Calu3 (cell line): ENCODE results near the gene PHOX2A. TPM values are rescaled to one million over a fixed set of nuclear protein-coding genes. Genes with fewer than 3 reads are reported as not detected.

Experiments
- BruUV-seq: library from RNA; stranded (reverse); fragments of 400-500 nt; replicated peaks from 2 replicates; lab custom pipeline; 2021; lab: Mats Ljungman, UMichigan
- CTCF ChIA-PET: fragments of 300-600 bp; sonication (Branson Sonifier 250); formaldehyde crosslinking; loops from one replicate; lab custom pipeline; 2022; ENCODE audit warnings: antibody characterized with exemption; lab: Charles Lee
- DNase-seq: peaks from one replicate; pipeline ENCODE4 v3.0.0; 2022
- H3K27ac Mint-ChIP-seq: one replicate; pipeline ENCODE4 v1.8.0; 2022; ENCODE audit warnings: mixed read lengths; ENCODE audit not compliant: unreplicated experiment
- H3K27me3 Mint-ChIP-seq: one replicate; pipeline ENCODE4 v1.8.0; 2022; ENCODE audit warnings: mixed read lengths; ENCODE audit not compliant: unreplicated experiment
- H3K36me3 Mint-ChIP-seq: one replicate; pipeline ENCODE4 v1.8.0; 2022; ENCODE audit warnings: mild to moderate bottlenecking, moderate library complexity, mixed read lengths; ENCODE audit not compliant: insufficient read depth, unreplicated experiment
- H3K4me1 Mint-ChIP-seq: one replicate; pipeline ENCODE4 v1.8.0; 2022; ENCODE audit warnings: mild to moderate bottlenecking, low read depth, mixed read lengths; ENCODE audit not compliant: unreplicated experiment
- H3K4me3 Mint-ChIP-seq: one replicate; pipeline ENCODE4 v1.8.0; 2022; ENCODE audit warnings: mild to moderate bottlenecking, low read depth, moderate library complexity, mixed read lengths; ENCODE audit not compliant: unreplicated experiment
- H3K9me3 Mint-ChIP-seq: one replicate; pipeline ENCODE4 v1.8.0; 2022; ENCODE audit warnings: low read depth, mixed read lengths; ENCODE audit not compliant: unreplicated experiment
- intact Hi-C: fragments of 100-400 bp; cut with micrococcal nuclease; formaldehyde crosslinking; loops from one replicate; pipeline ENCODE4 v1.10.0; 2022; ENCODE audit not compliant: unreplicated experiment
- total RNA-seq: library from RNA; stranded (reverse); gene quantifications from 2 replicates; pipeline ENCODE4 v1.2.3, GENCODE V29; 2022
- TF ChIP-seq, protein P1 (sequence below): fragments of 200-600 bp; IDR thresholded peaks from one replicate; pipeline ENCODE4 v1.8.0; 2022; ENCODE audit warnings: antibody characterized with exemption; ENCODE audit not compliant: unreplicated experiment

Gene PHOX2A
- total RNA-seq, 1 experiment from 2014 or later: not detected

DNA sequence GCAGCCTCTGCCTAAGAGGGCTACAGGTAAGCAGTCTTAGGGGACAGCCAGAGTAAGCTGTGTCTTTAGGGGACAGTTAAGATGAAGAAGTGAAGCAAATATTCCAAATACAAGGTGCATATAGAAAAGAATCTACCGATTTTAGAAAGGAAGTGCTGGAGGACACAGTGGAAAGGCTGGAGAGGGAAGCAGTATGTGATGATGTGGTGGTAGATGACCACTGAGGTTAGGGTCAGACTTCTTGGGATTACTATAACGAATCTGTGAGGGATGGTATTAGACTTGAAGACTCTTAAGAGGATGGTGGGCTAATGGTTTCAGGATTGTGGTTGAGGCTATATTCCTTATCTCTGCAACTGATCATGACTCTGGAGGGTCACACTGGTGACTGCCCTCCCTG is 40.0 kb upstream of the PHOX2A start:
- TF ChIP-seq, protein P1, sequence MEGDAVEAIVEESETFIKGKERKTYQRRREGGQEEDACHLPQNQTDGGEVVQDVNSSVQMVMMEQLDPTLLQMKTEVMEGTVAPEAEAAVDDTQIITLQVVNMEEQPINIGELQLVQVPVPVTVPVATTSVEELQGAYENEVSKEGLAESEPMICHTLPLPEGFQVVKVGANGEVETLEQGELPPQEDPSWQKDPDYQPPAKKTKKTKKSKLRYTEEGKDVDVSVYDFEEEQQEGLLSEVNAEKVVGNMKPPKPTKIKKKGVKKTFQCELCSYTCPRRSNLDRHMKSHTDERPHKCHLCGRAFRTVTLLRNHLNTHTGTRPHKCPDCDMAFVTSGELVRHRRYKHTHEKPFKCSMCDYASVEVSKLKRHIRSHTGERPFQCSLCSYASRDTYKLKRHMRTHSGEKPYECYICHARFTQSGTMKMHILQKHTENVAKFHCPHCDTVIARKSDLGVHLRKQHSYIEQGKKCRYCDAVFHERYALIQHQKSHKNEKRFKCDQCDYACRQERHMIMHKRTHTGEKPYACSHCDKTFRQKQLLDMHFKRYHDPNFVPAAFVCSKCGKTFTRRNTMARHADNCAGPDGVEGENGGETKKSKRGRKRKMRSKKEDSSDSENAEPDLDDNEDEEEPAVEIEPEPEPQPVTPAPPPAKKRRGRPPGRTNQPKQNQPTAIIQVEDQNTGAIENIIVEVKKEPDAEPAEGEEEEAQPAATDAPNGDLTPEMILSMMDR: no peak
- no TSS peak for BruUV-seq
- no peak for DNase-seq
- Mint-ChIP-seq H3K27ac (no peak overlapping the region), H3K9me3 (peaks cover 4% of the 10 kb centered on the region), H3K36me3 (no peaks in the 10 kb centered on the region), H3K27me3 (peaks cover 22% of the 10 kb centered on the region), H3K4me3 (no peak overlapping the region), H3K4me1 (no peaks in the 10 kb centered on the region)
- CTCF ChIA-PET: no interaction called here
- intact Hi-C loops: no loop called here

DNA sequence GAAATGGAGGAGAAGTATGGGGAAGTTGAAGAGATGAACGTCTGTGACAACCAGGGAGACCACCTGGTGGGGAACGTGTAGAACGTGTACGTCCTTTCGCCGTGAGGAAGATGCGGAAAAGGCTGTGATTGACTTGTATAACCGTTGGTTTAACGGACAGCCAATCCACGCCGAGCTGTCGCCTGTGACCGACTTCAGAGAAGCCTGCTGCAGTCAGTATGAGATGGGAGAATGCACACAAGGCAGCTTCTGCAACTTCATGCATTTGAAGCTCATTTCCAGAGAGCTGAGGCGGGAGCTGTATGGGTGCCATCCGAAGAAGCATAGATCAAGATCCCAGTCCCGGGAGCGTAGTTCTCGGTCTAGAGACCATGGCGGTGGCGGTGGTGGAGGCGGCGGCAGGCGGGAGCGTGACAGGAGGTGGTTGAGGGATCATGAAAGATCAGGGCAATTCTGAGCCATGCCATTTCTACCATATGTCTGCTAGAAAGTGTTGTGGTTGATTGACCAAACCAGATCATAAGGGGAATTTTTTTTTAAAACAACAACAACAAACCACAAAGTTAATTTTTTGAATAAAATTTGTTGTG is 36.8 kb upstream of the PHOX2A start:
- BruUV-seq: no TSS peak
- H3K4me3 Mint-ChIP-seq: no peak overlapping the region
- H3K27me3 Mint-ChIP-seq: peaks cover 22% of the 10 kb centered on the region
- DNase-seq: no peak
- H3K36me3 Mint-ChIP-seq: no peaks in the 10 kb centered on the region
- peaks cover 4% of the 10 kb centered on the region for H3K9me3 Mint-ChIP-seq
- TF ChIP-seq, protein P1: no peak
- intact Hi-C loops: no loop called here
- CTCF ChIA-PET: no interaction called here
- no peaks in the 10 kb centered on the region for H3K4me1 Mint-ChIP-seq
- H3K27ac Mint-ChIP-seq: no peak overlapping the region

DNA sequence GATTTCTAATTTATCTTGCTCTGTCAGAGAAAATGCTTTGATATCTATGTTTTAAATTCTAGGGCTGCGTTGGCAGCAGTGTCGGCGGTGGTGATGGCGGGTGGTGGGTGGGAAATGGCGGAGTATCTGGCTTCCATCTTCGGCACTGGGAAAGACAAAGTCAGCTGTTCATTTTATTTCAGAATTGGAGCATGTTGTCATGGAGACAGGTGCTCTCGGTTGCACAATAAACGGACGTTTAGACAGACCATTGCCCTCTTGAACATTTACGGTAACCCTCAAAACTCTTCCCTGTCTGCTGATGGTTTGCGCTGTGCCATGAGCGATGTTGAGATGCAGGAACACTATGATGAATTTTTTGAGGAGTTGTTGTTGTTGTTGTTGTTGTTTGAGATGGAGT is 36.1 kb upstream of the PHOX2A start:
- CTCF ChIA-PET: no interaction called here
- Mint-ChIP-seq H3K27ac (no peak overlapping the region), H3K27me3 (peaks cover 22% of the 10 kb centered on the region), H3K9me3 (peaks cover 4% of the 10 kb centered on the region), H3K4me3 (no peak overlapping the region), H3K36me3 (no peaks in the 10 kb centered on the region), H3K4me1 (no peaks in the 10 kb centered on the region)
- TF ChIP-seq, protein P1: no peak
- BruUV-seq: no TSS peak
- intact Hi-C loops: no loop called here
- no peak for DNase-seq

- intact Hi-C loops: no loop called here
- Mint-ChIP-seq H3K9me3 (peaks cover 4% of the 10 kb centered on the region), H3K27me3 (peaks cover 14% of the 10 kb centered on the region), H3K4me1 (no peaks in the 10 kb centered on the region), H3K27ac (no peak overlapping the region), H3K36me3 (no peaks in the 10 kb centered on the region), H3K4me3 (no peak overlapping the region)
- TF ChIP-seq, protein P1: no peak
- DNase-seq: no peak
- CTCF ChIA-PET: no interaction called here
- BruUV-seq: no TSS peak
These were observed 34.9 kb upstream of the PHOX2A start for GRCh38 chr11:72278905-72279304.
